Adrenal gland (tissue), 12 donors: ENCODE data around the gene ENTR1. TPM values are rescaled to one million over a fixed set of nuclear protein-coding genes. Genes with fewer than 3 reads are reported as not detected.

Experiments used
- DNase-seq, 7 donors: peaks; one replicate each; pipeline ENCODE4 v3.0.0-alpha.2; 2019 to 2020
- H3K27ac ChIP-seq, 5 donors: fragments of 200-600 bp; sonication (generic) in 4 of 5; 1 replicate in 3 of 5; 2 replicates in 2 of 5; pipeline versions ENCODE4 v1.5.1 to v1.8.0; 2016 to 2020; ENCODE audit warnings: mild to moderate bottlenecking in 1 of 5
- H3K27me3 ChIP-seq: fragments of 200-600 bp; 2 replicates; pipeline ENCODE4 v1.8.0; 2021
- H3K36me3 ChIP-seq, 2 donors: fragments of 200-600 bp; replicated peaks in 1 of 2; 1 replicate in 1 of 2; 2 replicates in 1 of 2; pipeline versions ENCODE4 v1.5.1 to v1.8.0; 2018 to 2022
- H3K4me1 ChIP-seq, 2 donors: fragments of 200-600 bp; replicated peaks in 1 of 2; 1 replicate in 1 of 2; 2 replicates in 1 of 2; pipeline versions ENCODE4 v1.5.1 to v1.8.0; 2018 to 2021
- H3K4me3 ChIP-seq, 4 donors: fragments of 200-600 bp; sonication (generic) in 3 of 4; one replicate each; pipeline ENCODE4 v1.5.1; 2016 to 2018
- H3K9me3 ChIP-seq, 3 donors: fragments of 200-600 bp; sonication (generic) in 1 of 3; replicated peaks in 1 of 3; 1 replicate in 2 of 3; 2 replicates in 1 of 3; pipeline versions ENCODE4 v1.5.1 to v1.8.0; 2016 to 2021
- POLR2A ChIP-seq, 2 donors: fragments of 450-650 bp; IDR thresholded peaks; one replicate each; pipeline ENCODE4 v1.6.1; 2017; ENCODE audit warnings: antibody characterized with exemption in 2 of 2, mild to moderate bottlenecking in 2 of 2, moderate library complexity in 1 of 2
- WGBS, 4 donors: extraction: QIAGEN DNeasy Blood & Tissue Kit in 2 of 4; methylation state at CpG; one replicate each; pipeline versions ENCODE4 v1.1.5 to v1.1.7; 2013 to 2017; 5-methylcytosine and 5-hydroxymethylcytosine counted together
- intact Hi-C, 2 donors: fragments of 100-400 bp; cut with DNase I; formaldehyde crosslinking; loops; one replicate each; pipeline versions ENCODE4 v1.14.1 to v1.15.0; 2022 to 2023
- polyA plus RNA-seq, 3 donors: library from polyadenylated mRNA; stranded (reverse); fragments of 200-250 nt in 2 of 3; fragments of 350-450 nt in 1 of 3; fragmentation: Illumina TruSeq in 1 of 3; extraction: RNeasy Lipid Tissue Mini Kit (QIAGEN cat#74804) in 1 of 3; gene quantifications; one replicate each; pipeline ENCODE4 v1.2.3, GENCODE V29; 2013 to 2014
- total RNA-seq, 9 donors: library from RNA; depleted of rRNA in 4 of 9; stranded (reverse); fragments of >200 nt in 4 of 9; fragments of 120-200 nt in 1 of 9; fragmentation: NEBNext Ultra II Directional in 1 of 9; extraction: Animal tissue kit (Norgen Biotek cat#: 25700) in 1 of 9; gene quantifications; one replicate each; pipeline versions ENCODE4 v1.1.0 to v1.2.4, GENCODE V29; 2013 to 2023
- TF ChIP-seq, protein P1 (sequence below), 6 experiments: fragments of 450-650 bp in 4 of 6; fragments of 200-600 bp in 2 of 6; sonication (generic) in 1 of 6; IDR thresholded peaks; 1 replicate in 5 of 6; 2 replicates in 1 of 6; pipeline versions ENCODE4 v1.5.1 to v1.8.0; 2016 to 2021; ENCODE audit warnings: antibody characterized with exemption in 6 of 6, mild to moderate bottlenecking in 2 of 6, moderate library complexity in 1 of 6
- donor health status: healthy with polysubstance abuse.
- donor health status: Bipolar disorder and iron deficiency.
- donor health status: DM: yes; HTN: yes; CAD: no.
- donor health status: DM: no; HTN: no; CAD: no.
- donor health status: DM: no; HTN: no; CAD: no.
- donor health status: DM: yes; HTN: yes; CAD: no.

ENTR1 gene
- total and polyA plus RNA-seq, 12 donors: 13.3 to 48.4 (median 34.1) TPM

DNA sequence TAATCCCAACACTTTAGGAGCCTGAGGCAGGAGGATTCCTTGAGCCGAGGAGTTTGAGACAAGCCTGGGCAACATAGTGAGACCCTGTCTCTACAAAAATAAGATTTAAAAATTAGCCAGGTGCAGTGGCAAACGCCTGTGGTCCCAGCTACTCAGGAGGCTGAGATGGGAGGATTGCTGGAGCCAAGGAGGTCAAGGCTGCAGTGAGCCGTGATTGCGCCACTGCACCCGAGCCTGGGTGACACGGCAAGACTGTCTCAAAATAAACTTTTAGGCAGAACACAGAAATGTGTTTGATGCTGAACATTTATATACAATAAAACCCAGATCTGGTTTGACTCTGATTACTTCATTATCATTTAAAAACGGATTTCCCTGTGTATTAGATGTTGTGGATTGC, 4.9 kb downstream of the ENTR1 start:
- 54 to 63% (median 59%) methylated on average over 7 of the region's 7 CpGs for WGBS, 4 donors
- TF ChIP-seq, protein P1, sequence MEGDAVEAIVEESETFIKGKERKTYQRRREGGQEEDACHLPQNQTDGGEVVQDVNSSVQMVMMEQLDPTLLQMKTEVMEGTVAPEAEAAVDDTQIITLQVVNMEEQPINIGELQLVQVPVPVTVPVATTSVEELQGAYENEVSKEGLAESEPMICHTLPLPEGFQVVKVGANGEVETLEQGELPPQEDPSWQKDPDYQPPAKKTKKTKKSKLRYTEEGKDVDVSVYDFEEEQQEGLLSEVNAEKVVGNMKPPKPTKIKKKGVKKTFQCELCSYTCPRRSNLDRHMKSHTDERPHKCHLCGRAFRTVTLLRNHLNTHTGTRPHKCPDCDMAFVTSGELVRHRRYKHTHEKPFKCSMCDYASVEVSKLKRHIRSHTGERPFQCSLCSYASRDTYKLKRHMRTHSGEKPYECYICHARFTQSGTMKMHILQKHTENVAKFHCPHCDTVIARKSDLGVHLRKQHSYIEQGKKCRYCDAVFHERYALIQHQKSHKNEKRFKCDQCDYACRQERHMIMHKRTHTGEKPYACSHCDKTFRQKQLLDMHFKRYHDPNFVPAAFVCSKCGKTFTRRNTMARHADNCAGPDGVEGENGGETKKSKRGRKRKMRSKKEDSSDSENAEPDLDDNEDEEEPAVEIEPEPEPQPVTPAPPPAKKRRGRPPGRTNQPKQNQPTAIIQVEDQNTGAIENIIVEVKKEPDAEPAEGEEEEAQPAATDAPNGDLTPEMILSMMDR (IDR thresholded peaks at IDR 0.05): no peak
- no peak for TF ChIP-seq POLR2A (IDR thresholded peaks at IDR 0.05)
- no peak overlapping the region for H3K4me3 ChIP-seq
- no peak overlapping the region for H3K27ac ChIP-seq
- H3K9me3 ChIP-seq: no peaks in the 10 kb centered on the region
- no peaks in the 10 kb centered on the region for H3K27me3 ChIP-seq
- DNase-seq: peak in 3 of 7 donors; percentile 47 to 67 (median 61)
- peaks cover 0 to 40% of the 10 kb centered on the region in 2 donors for H3K36me3 ChIP-seq
- H3K4me1 ChIP-seq: peaks cover 9 to 12% of the 10 kb centered on the region in 2 donors
- intact Hi-C loops: no loop called here

DNA sequence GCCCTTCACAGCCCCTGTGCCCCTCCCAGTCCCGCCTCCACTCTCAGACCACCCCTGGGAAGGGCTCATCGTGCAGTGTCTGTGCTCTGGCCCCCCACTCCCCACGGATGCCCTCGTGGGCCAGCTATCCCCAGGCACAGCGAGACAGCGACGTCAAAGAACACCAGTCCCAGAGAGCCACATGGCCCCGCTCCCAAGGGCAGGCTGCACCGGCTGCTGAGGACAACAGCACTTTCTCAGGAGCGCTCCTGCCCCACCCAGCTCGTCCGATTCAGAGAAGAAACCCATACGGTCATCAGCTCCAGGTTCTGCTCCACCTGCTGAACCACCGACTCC, 5.6 kb downstream of the ENTR1 start:
- Histone ChIP-seq H3K4me1 (peaks cover 7 to 13% of the 10 kb centered on the region in 2 donors), H3K9me3 (no peaks in the 10 kb centered on the region), H3K27me3 (no peaks in the 10 kb centered on the region), H3K27ac (no peak overlapping the region), H3K4me3 (no peak overlapping the region), H3K36me3 (peaks cover 0 to 40% of the 10 kb centered on the region in 2 donors)
- WGBS, 4 donors: 78 to 92% (median 84%) methylated on average over 7 to 14 of the region's 14 CpGs
- intact Hi-C loops: loop anchor here (5.0 kb wide), 1 partner anchor 67 kb away; no protein-coding TSS in a partner anchor
- TF ChIP-seq, protein P1 (IDR thresholded peaks at IDR 0.05): no peak
- TF ChIP-seq POLR2A (IDR thresholded peaks at IDR 0.05): no peak
- DNase-seq: no peak

DNA sequence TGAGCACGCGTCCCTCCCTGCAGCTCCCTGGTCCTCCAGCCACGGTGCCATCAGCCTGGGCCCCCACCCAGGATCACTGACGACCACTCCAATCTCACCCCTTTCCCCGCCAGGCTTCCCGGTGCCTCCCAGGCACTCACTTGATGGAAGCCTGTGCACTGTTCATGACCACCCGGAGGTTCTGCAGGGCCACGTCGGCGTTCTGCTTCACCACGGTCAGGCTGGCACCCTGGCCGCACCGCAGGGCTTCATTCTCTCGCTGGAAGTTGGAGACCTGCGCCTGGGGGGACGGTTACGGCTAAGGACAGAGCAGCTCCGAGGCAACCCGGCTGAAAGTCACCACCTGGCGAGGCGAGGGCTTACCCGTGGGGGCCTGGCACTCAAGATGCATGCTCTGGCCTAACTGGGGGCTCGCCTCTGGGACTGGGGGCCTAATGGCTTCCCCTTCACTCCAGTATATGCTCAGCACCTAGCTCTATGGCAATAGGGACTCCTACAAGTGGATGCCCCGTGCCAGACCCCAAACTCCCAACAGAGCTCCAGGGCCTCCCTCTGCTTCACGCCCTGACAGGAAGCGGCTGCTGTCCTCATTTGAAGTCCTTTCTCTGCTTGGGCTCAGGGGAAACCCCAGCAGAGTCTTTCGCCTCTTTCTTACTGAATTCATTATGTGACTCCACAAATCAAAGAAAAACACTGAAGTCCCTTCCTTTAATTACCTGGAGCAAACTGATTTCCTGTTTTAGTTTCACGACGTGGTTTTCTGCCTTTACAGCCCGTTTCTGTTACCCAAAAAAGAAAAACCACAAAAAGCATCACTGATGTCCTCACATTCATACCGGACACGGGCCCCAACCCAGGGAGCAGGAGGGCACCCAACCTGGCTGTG, 6.3 kb downstream of the ENTR1 start:
- H3K36me3 ChIP-seq: peaks cover 0 to 40% of the 10 kb centered on the region in 2 donors
- H3K27ac ChIP-seq: no peak overlapping the region
- peaks cover 3 to 10% of the 10 kb centered on the region in 2 donors for H3K4me1 ChIP-seq

DNA sequence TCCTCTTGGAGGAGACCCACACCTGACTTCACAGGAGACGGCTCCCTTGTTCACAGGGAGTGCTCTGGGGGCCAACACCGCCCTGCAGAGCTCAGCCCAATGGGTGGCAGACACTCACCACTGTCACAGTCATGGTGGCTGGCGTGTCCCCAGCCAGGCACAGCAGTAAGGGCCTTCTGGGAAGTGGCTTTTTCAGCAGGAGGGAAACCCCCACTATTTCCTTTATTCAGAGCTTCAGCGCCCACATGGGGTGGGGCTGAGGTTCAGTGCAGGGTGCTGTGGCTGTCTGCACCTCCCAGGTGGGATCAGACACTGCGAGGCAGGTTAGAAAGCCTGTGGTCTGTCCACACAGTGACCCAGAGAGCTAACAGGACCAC, 6.9 kb downstream of the ENTR1 start:
- intact Hi-C loops: loop anchor here (5.0 kb wide), 1 partner anchor 66 kb away; no protein-coding TSS in a partner anchor
- no peak overlapping the region for H3K4me3 ChIP-seq
- H3K36me3 ChIP-seq: peaks cover 0 to 40% of the 10 kb centered on the region in 2 donors

More for the DNA sequence above, 6.3 kb downstream of the ENTR1 start:
- TF ChIP-seq POLR2A (IDR thresholded peaks at IDR 0.05): no peak
- DNase-seq: no peak
- Histone ChIP-seq H3K4me3 (no peak overlapping the region), H3K9me3 (no peaks in the 10 kb centered on the region), H3K27me3 (no peaks in the 10 kb centered on the region)
- intact Hi-C loops: loop anchor here (5.0 kb wide), 1 partner anchor 67 kb away; no protein-coding TSS in a partner anchor
- 85 to 92% (median 87%) methylated on average over 12 to 32 of the region's 32 CpGs for WGBS, 4 donors

More for the DNA sequence above, 6.9 kb downstream of the ENTR1 start:
- H3K4me1 ChIP-seq: peaks cover 9 to 15% of the 10 kb centered on the region in 2 donors
- no peaks in the 10 kb centered on the region for H3K27me3 ChIP-seq
- DNase-seq: no peak
- H3K9me3 ChIP-seq: no peaks in the 10 kb centered on the region
- TF ChIP-seq, protein P1 (IDR thresholded peaks at IDR 0.05): no peak
- no peak for TF ChIP-seq POLR2A (IDR thresholded peaks at IDR 0.05)
- WGBS, 4 donors: 60 to 96% (median 90%) methylated on average over 1 to 5 of the region's 5 CpGs
- no peak overlapping the region for H3K27ac ChIP-seq
